Activated CD4-positive, alpha-beta T cell treated with anti-CD3 and anti-CD28 coated beads for 36 hours (primary cell): Measurements from ENCODE around the gene ASS1. TPM values are rescaled to one million over a fixed set of nuclear protein-coding genes. Genes with fewer than 3 reads are reported as not detected.

Source experiments
- ATAC-seq: fragments of 200-7000 bp; cut with Tn5 transposase; one replicate; pipeline ENCODE4 v1.10.0; 2021; ENCODE audit warnings: mild to moderate bottlenecking, moderate library complexity
- CTCF ChIA-PET: fragments of 350-600 bp; sonication (Branson Sonifier 250); formaldehyde crosslinking; loops from one replicate; lab custom pipeline; 2021; ENCODE audit warnings: antibody characterized with exemption; lab: Charles Lee
- POLR2A ChIA-PET: fragments of 350-600 bp; sonication (Branson Sonifier 250); formaldehyde crosslinking; loops from one replicate; lab custom pipeline; 2021; ENCODE audit warnings: antibody characterized with exemption, inconsistent platforms; lab: Charles Lee
- DNase-seq: peaks from one replicate; pipeline ENCODE4 v3.0.0-alpha.2; 2020
- H3K27ac Mint-ChIP-seq: one replicate; pipeline ENCODE4 v1.8.0; 2021; ENCODE audit warnings: mixed read lengths
- H3K27me3 Mint-ChIP-seq: one replicate; pipeline ENCODE4 v1.8.0; 2021; ENCODE audit warnings: mixed read lengths
- H3K36me3 Mint-ChIP-seq: one replicate; pipeline ENCODE4 v1.8.0; 2021; ENCODE audit warnings: low read depth, mixed read lengths
- H3K4me1 Mint-ChIP-seq: one replicate; pipeline ENCODE4 v1.8.0; 2021; ENCODE audit warnings: mixed read lengths
- H3K4me3 Mint-ChIP-seq: one replicate; pipeline ENCODE4 v1.8.0; 2021; ENCODE audit warnings: mild to moderate bottlenecking, moderate library complexity, mixed read lengths
- H3K9me3 Mint-ChIP-seq: one replicate; pipeline ENCODE4 v1.8.0; 2021; ENCODE audit warnings: low read depth, mixed read lengths
- intact Hi-C, 2 experiments: fragments of 100-400 bp; cut with DNase I in 1 of 2; cut with micrococcal nuclease in 1 of 2; formaldehyde crosslinking; loops; one replicate each; pipeline versions ENCODE4 v1.14.2 to v1.15.1; 2022 to 2024; cut with DNase I, micrococcal nuclease
- total RNA-seq, 2 experiments: library from RNA; stranded (reverse); gene quantifications; one replicate each; pipeline ENCODE4 v1.2.3, GENCODE V29; 2021

The ASS1 gene
- total RNA-seq, 2 experiments from 2014 or later, result 8.6 to 9.3 TPM

- no peak for ATAC-seq
- Mint-ChIP-seq H3K4me3 (no peak overlapping the region), H3K9me3 (no peaks in the 10 kb centered on the region), H3K4me1 (no peaks in the 10 kb centered on the region), H3K27ac (no peak overlapping the region), H3K27me3 (peaks cover 17% of the 10 kb centered on the region), H3K36me3 (no peaks in the 10 kb centered on the region)
- ChIA-PET POLR2A (no interaction called here), CTCF (interaction anchor here (0.7 to 2.4 kb wide), 11 partner anchors 13 to 1987 kb away, joined by 3 to 13 read pairs (median 3); partner anchors contain the start of gene EXOSC2)
- intact Hi-C loops, result loop anchor here in 1 of 2 experiments (5.0 to 10.0 kb wide), 2 partner anchors 117 to 405 kb away; partner anchors contain the start of gene FUBP3
- DNase-seq, result no peak
Measured at GRCh38 chr9:130459941-130460669, 15.3 kb downstream of the ASS1 start.

DNA sequence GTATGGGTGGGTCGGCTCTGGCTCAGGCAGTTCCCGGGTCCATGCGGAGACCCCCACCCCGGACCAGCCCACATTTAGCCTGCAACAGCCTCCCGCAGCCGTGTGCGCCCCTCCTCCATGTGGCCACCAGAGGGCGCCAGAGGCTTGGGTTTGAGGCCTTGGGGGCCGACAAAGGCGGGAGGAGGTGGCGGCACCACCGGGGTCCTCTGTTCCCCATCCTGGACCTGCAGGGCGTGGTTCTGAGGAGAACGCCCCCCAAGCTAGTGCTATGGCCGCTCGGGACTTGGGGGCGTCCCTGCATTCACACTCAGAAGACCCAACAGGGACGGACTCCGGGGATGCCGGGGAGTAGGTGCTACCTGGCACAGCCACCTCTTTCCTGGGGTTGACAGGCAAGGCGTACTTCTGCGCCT is 16.5 kb downstream of the ASS1 start:
- Mint-ChIP-seq H3K36me3 (no peaks in the 10 kb centered on the region), H3K4me1 (no peaks in the 10 kb centered on the region), H3K27ac (no peak overlapping the region), H3K4me3 (no peak overlapping the region), H3K27me3 (peaks cover 17% of the 10 kb centered on the region), H3K9me3 (no peaks in the 10 kb centered on the region)
- intact Hi-C loops, result loop anchor here (1.0 to 10.0 kb wide), 3 partner anchors 116 to 404 kb away; partner anchors contain the start of gene FUBP3 (in 1 of the 2)
- CTCF ChIA-PET, result interaction anchor here (0.7 to 2.4 kb wide), 6 partner anchors 14 to 369 kb away, joined by 3 to 13 read pairs (median 3); partner anchors contain the start of gene EXOSC2
- DNase-seq, result peak; percentile 83
- POLR2A ChIA-PET, result no interaction called here
- peak; percentile 71 for ATAC-seq

GRCh38 chr9:130461731-130462130 is 17.0 kb downstream of the ASS1 start:
- intact Hi-C loops, result loop anchor here (1.0 to 10.0 kb wide), 3 partner anchors 116 to 403 kb away; partner anchors contain the start of gene FUBP3 (in 1 of the 2)
- no peak for DNase-seq
- Mint-ChIP-seq H3K36me3 (no peaks in the 10 kb centered on the region), H3K4me1 (no peaks in the 10 kb centered on the region), H3K9me3 (no peaks in the 10 kb centered on the region), H3K27me3 (peaks cover 19% of the 10 kb centered on the region), H3K4me3 (no peak overlapping the region), H3K27ac (no peak overlapping the region)
- POLR2A ChIA-PET, result no interaction called here
- no peak for ATAC-seq
- CTCF ChIA-PET, result interaction anchor here (2.4 kb wide), 1 partner anchor 221 kb away, joined by 13 read pairs; no protein-coding TSS in a partner anchor

DNA sequence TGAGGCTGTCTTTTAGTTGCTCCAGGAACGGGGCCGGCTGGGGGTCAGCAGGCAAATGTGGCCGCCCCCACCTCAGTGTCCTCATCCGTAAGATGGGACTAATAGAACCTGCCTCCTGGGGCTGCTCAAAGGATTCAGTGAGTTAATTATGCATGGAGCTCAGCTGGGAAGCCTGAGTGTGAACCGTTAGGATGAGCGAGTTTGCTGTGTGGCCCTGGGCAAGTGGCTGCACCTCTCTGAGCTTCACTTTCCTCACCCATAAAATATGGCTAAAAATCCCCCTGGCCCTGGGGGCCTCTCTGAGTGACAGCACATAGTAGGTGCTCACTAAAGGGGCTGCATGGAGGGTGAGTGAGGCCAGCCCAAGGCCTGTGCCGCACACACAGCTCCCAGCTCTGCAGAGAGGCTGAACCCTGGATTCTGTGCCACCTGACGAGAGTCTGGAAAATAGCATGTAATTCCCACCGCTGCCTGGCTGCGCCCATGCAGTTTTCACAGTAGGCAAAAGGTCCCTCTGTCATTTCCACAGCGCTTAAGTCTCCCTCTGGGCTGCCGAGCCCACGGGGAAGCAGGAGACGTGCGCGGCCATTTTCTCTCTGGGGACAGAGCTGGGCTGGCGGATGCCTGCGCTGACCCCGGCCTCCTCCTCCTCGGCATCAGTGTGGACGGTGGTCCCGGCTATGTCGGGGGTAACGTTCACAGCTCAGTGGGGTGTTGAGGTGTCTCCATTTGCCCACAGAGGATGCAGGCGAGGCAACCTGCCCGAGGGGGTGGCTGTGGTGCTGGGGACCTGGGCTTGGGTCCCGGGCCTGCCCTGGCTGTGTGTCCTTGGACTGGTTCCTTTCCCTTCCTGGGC is 18.2 kb downstream of the ASS1 start:
- Mint-ChIP-seq H3K4me1 (no peaks in the 10 kb centered on the region), H3K9me3 (no peaks in the 10 kb centered on the region), H3K36me3 (no peaks in the 10 kb centered on the region), H3K4me3 (no peak overlapping the region), H3K27me3 (peaks cover 28% of the 10 kb centered on the region), H3K27ac (no peak overlapping the region)
- intact Hi-C loops, result loop anchor here in 1 of 2 experiments (5.0 to 10.0 kb wide), 2 partner anchors 114 to 402 kb away; partner anchors contain the start of gene FUBP3
- no peak for ATAC-seq
- ChIA-PET POLR2A (no interaction called here), CTCF (interaction anchor here (0.5 to 6.3 kb wide), 5 partner anchors 15 to 576 kb away, joined by 3 to 52 read pairs (median 3); no protein-coding TSS in a partner anchor)
- DNase-seq, result no peak

GRCh38 chr9:130463763-130464745 is 19.3 kb downstream of the ASS1 start:
- H3K9me3 Mint-ChIP-seq, result no peaks in the 10 kb centered on the region
- ChIA-PET CTCF (interaction anchor here (0.5 to 6.3 kb wide), 4 partner anchors 14 to 467 kb away, joined by 3 to 52 read pairs (median 4); no protein-coding TSS in a partner anchor), POLR2A (no interaction called here)
- ATAC-seq (no peak), DNase-seq (no peak)
- no peaks in the 10 kb centered on the region for H3K36me3 Mint-ChIP-seq
- peaks cover 29% of the 10 kb centered on the region for H3K27me3 Mint-ChIP-seq
- no peak overlapping the region for H3K4me3 Mint-ChIP-seq
- intact Hi-C loops, result loop anchor here in 1 of 2 experiments (5.0 to 10.0 kb wide), 2 partner anchors 113 to 401 kb away; partner anchors contain the start of gene FUBP3
- no peaks in the 10 kb centered on the region for H3K4me1 Mint-ChIP-seq
- H3K27ac Mint-ChIP-seq, result no peak overlapping the region

- Mint-ChIP-seq H3K27me3 (peaks cover 23% of the 10 kb centered on the region), H3K4me1 (no peaks in the 10 kb centered on the region), H3K9me3 (no peaks in the 10 kb centered on the region), H3K27ac (no peak overlapping the region), H3K36me3 (no peaks in the 10 kb centered on the region), H3K4me3 (no peak overlapping the region)
- POLR2A ChIA-PET, result no interaction called here
- CTCF ChIA-PET, result interaction anchor here (6.3 kb wide), 1 partner anchor 218 kb away, joined by 52 read pairs; no protein-coding TSS in a partner anchor
- intact Hi-C loops, result loop anchor here in 1 of 2 experiments (10.0 kb wide), 1 partner anchor 399 kb away; no protein-coding TSS in a partner anchor
- ATAC-seq (no peak), DNase-seq (no peak)
Measured at GRCh38 chr9:130465383-130466096, 20.8 kb downstream of the ASS1 start.

DNA sequence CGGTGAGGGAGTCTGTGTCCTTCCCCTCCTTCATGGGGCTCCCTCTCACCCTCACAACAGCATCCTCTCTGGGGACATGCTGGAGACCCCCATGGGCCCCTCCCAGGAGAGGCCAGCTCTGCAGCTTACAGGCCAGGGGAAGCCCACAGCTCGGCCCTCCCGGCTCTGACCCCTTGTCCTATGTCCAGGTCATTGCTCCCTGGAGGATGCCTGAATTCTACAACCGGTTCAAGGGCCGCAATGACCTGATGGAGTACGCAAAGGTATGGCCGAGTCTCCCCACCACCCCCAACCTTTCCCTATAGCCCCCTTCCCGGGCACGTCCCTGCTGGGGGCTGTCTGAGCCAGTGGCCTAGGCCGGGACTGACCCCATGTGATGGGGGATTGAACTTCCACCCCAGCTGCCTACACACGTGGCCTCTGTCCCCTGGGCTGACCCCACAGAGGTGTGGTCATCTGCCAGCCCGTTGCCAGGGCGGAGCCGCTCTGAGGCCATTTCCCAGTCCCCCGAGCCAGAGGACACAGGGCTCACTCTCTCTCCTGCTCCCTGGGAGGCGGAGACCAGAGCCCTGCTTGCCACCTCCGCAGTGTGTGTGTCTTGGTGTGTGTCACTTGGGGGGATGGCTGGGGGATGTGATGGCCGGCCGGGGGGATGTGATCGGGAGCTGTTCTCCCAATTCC is 21.9 kb downstream of the ASS1 start:
- H3K4me3 Mint-ChIP-seq, result no peak overlapping the region
- ATAC-seq (no peak), DNase-seq (no peak)
- H3K27me3 Mint-ChIP-seq, result peaks cover 24% of the 10 kb centered on the region
- ChIA-PET POLR2A (no interaction called here), CTCF (interaction anchor here (1.0 to 6.3 kb wide), 2 partner anchors 10 to 217 kb away, joined by 4 to 52 read pairs; no protein-coding TSS in a partner anchor)
- H3K9me3 Mint-ChIP-seq, result no peaks in the 10 kb centered on the region
- H3K36me3 Mint-ChIP-seq, result no peaks in the 10 kb centered on the region
- no peak overlapping the region for H3K27ac Mint-ChIP-seq
- no peaks in the 10 kb centered on the region for H3K4me1 Mint-ChIP-seq
- intact Hi-C loops, result loop anchor here in 1 of 2 experiments (10.0 kb wide), 1 partner anchor 398 kb away; no protein-coding TSS in a partner anchor

DNA sequence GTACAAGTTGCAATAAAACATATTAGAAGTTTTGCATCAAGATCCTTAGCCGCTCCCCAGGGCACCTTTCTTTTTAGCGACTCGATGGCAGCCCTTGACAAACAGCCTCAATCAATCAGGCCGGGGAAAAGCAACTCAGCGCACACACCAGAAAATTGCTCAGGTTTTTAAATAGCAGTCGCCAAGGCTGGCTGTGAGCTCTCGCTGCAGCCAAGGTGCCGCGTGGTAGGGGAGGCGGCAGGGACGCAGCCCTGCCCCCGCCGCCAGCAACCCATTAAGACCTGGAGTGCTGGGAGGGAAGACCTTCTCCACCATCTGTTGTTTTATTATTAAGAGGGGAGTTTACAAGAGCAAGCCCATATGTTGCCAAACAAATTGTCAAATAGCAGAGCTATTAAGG is 22.6 kb downstream of the ASS1 start:
- peaks cover 25% of the 10 kb centered on the region for H3K27me3 Mint-ChIP-seq

DNA sequence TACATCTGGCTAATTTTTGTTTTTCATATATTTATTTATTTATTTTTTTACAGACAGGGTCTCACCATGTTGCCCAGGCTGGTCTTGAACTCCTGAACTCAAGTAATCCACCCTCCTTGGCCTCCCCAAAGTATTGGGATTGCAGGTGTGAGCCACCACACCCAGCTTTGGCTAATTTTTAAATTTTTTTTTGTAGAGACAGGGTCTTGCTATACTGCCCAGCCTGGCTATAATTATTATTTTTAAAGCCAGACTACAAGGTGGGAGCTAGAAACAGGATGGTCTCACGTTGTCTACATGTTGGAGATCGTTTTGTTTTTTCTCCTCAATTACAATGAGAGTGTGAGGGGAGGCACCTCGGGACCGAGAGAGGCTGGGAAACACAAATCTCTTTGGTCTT is 23.8 kb downstream of the ASS1 start:
- POLR2A ChIA-PET, result no interaction called here
- intact Hi-C loops, result loop anchor here in 1 of 2 experiments (10.0 kb wide), 1 partner anchor 396 kb away; no protein-coding TSS in a partner anchor
- no peak overlapping the region for H3K4me3 Mint-ChIP-seq
- no peak for DNase-seq
- no peak overlapping the region for H3K27ac Mint-ChIP-seq
- no peaks in the 10 kb centered on the region for H3K4me1 Mint-ChIP-seq
- H3K36me3 Mint-ChIP-seq, result no peaks in the 10 kb centered on the region
- CTCF ChIA-PET, result interaction anchor here (0.8 to 6.3 kb wide), 2 partner anchors 10 to 215 kb away, joined by 4 to 52 read pairs; no protein-coding TSS in a partner anchor
- no peaks in the 10 kb centered on the region for H3K9me3 Mint-ChIP-seq
- peaks cover 26% of the 10 kb centered on the region for H3K27me3 Mint-ChIP-seq
- ATAC-seq, result no peak

More for the DNA sequence above, 22.6 kb downstream of the ASS1 start:
- Mint-ChIP-seq H3K27ac (no peak overlapping the region), H3K4me1 (no peaks in the 10 kb centered on the region), H3K36me3 (no peaks in the 10 kb centered on the region), H3K9me3 (no peaks in the 10 kb centered on the region), H3K4me3 (no peak overlapping the region)
- ATAC-seq (no peak), DNase-seq (no peak)
- ChIA-PET CTCF (interaction anchor here (0.6 to 6.3 kb wide), 4 partner anchors 10 to 216 kb away, joined by 3 to 52 read pairs (median 4); no protein-coding TSS in a partner anchor), POLR2A (no interaction called here)
- intact Hi-C loops, result loop anchor here in 1 of 2 experiments (10.0 kb wide), 1 partner anchor 397 kb away; no protein-coding TSS in a partner anchor
